Measurements from ENCODE around the gene HSD17B2.
"Not testable (repeated sequence)": the region's sequence is repeated elsewhere in the genome, so short reads cannot be mapped to it uniquely, and the experiment has no call there.

HSD17B2 gene

DNA sequence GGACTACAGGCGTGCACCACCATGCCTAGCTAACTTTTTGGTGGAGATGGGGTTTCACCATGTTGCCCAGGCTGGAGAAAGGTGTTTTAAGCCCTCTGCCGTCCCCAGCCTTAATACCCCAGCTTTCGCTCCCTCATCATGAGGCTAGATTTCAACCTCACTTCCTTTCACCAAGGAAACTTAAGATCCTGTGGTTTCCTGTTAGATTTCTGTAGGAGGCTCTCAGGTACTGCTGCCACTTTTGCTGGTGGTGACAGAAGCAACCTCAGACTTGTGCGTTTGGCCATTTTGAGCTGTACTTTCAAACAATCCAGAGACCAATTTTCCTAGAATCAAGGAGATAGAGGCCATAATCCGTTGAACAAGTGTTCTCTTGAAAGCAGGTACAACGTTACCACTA lies 98.7 kb downstream of the HSD17B2 start:
- no peak for DNase-seq (ENCODE audit: low spot score)

- no peak for DNase-seq (ENCODE audit: low spot score)
These were observed 99.8 kb downstream of the HSD17B2 start for GRCh38 chr16:82134846-82135245.

GRCh38 chr16:82135844-82136243 lies 100.8 kb downstream of the HSD17B2 start:
- DNase-seq (ENCODE audit: low spot score): peak; percentile 72

GRCh38 chr16:82136956-82137821 lies 102.1 kb downstream of the HSD17B2 start:
- DNase-seq (ENCODE audit: low spot score): no peak

DNA sequence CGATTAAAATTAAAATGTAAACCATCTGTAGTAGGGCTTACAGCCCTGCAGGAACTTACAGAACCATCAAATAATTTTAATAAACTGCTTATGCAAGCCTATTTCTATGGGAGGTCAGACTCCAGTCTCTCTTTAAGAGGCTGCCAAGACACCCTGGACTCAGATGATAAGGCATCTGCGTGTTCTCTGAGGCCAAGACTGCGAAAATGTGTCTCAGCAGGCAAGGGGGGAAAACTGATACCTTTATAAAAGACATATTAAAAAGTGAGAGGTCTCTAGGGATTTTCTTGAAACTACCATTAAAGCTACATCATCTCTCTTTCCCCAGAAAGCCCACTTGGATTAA lies 102.7 kb downstream of the HSD17B2 start:
- no peak for DNase-seq (ENCODE audit: low spot score)

DNA sequence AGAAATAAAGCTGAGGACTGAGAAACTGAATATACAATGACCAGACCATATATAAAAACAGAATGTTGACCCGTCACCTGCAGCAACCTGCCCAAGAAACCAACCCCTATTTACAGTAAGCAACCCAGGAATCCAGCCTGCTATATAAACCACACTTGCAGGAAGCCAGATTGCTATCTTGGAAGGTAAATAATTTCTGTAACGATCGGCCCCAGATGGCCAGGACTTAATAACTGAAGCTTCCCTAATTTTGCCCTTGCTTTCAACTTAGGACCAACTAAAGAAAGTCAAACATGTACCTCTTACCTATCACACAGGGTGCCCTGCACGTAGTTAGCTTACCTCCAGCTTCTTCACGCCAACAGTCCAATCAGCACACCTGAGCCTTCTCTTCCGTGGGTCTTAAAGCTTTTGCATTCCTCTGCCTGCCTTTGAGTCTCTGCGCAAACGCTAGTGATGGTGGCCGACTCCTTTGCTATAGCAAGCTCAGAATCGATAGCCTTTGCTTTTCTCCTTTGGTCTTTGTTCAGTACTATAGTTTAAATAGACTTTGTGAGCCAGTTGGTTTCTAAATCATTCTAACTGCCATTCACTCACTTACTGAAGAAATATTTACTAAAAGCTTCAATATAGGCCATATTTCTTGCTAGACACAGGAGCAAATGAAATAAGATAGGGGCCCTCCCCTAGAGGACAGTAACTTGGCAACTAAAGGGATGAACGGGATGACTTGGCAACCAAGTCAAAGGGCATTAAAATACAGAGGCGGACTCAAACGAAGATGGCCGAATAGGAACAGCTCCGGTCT lies 103.6 kb downstream of the HSD17B2 start:
- no peak for DNase-seq (ENCODE audit: low spot score)

GRCh38 chr16:82139286-82139571 lies 104.2 kb downstream of the HSD17B2 start:
- not testable (repeated sequence) for DNase-seq (ENCODE audit: low spot score)

DNA sequence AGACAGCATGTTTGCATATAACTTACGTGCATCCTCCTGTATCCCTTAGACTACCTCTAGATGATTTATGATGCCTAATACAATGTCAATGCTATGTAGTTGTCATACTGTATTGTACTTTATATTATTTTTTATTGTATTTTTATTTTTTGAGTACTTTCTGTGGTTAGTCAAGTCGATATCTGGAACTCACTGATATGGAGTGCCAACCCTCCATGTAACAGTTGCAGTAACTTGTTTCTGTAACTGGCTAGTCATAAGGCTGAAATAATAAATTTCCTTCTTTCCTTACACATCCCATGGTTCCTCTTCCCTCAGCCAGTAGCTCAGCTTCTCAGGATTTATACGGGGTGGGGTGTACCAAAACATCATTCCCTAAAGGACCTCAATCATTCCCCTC lies 111.5 kb downstream of the HSD17B2 start:
- DNase-seq (ENCODE audit: low spot score): no peak

DNA sequence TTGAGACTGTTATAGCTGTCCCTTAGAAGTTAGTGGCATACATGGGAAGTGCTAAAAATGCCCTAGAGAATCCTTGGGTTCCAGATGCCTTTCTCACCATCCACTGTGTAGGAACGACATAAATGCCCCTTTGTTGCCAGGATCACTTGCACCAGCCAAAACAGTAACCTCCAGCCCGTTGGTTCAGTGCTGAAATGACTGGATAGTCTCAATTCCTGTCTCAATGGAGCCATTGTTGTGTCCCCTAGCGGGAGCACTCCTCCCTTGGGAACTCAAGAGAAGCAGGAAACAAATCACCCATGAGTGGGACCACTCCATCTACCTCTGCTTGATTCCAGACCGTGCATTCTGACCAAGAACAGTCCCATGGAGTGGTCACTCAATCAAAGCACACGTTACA lies 111.9 kb downstream of the HSD17B2 start:
- DNase-seq (ENCODE audit: low spot score): no peak

- DNase-seq (ENCODE audit: low spot score): no peak
These were observed 112.5 kb downstream of the HSD17B2 start for GRCh38 chr16:82147546-82147945.
